Measurements from ENCODE around the gene TPCN1.
A peak's percentile ranks its signal among the peaks of the same experiment; 100 is the strongest.

TPCN1 gene

GRCh38 chr12:113221181-113221996 lies at the start of gene TPCN1:
TPCN1 (plus strand) TSS chr12:113221464; CDS start chr12:113226853, 5,389 bp downstream.
- peak; percentile 93 to 95 for ATAC-seq

- no peak for ATAC-seq
Measured at GRCh38 chr12:113171543-113171942, 49.7 kb upstream of the TPCN1 start.

- ATAC-seq: no peak
Measured at GRCh38 chr12:113172185-113172584, 49.1 kb upstream of the TPCN1 start.

GRCh38 chr12:113173081-113173698 lies 48.1 kb upstream of the TPCN1 start:
- no peak for ATAC-seq

GRCh38 chr12:113174461-113175384 lies 46.5 kb upstream of the TPCN1 start:
- ATAC-seq: peak; percentile 75 to 81

GRCh38 chr12:113179023-113179422 lies 42.2 kb upstream of the TPCN1 start:
- no peak for ATAC-seq

GRCh38 chr12:113180333-113180732 lies 40.9 kb upstream of the TPCN1 start:
- no peak for ATAC-seq

GRCh38 chr12:113181975-113182374 lies 39.3 kb upstream of the TPCN1 start:
- no peak for ATAC-seq

GRCh38 chr12:113183030-113183589 lies 38.2 kb upstream of the TPCN1 start:
- ATAC-seq: no peak

- peak; percentile 66 to 74 for ATAC-seq
Measured at GRCh38 chr12:113184098-113184899, 37.0 kb upstream of the TPCN1 start.

- peak; percentile 84 to 88 for ATAC-seq
Measured at GRCh38 chr12:113184900-113185179, 36.4 kb upstream of the TPCN1 start.

GRCh38 chr12:113185180-113186032 lies 35.9 kb upstream of the TPCN1 start, which contains the start of the genes DDX54 and RITA1:
DDX54 (minus strand) TSS chr12:113185478; CDS start chr12:113185451, 27 bp downstream.
RITA1 (plus strand) TSS chr12:113185721; CDS start chr12:113186747, 1,026 bp downstream.
- peak; percentile 57 to 58 for ATAC-seq

GRCh38 chr12:113186033-113186365 lies 35.3 kb upstream of the TPCN1 start:
- no peak for ATAC-seq

- no peak for ATAC-seq
Measured at GRCh38 chr12:113186666-113187325, 34.5 kb upstream of the TPCN1 start.

- no peak for ATAC-seq
Measured at GRCh38 chr12:113189361-113189760, 31.9 kb upstream of the TPCN1 start.

GRCh38 chr12:113190761-113191160 lies 30.5 kb upstream of the TPCN1 start:
- no peak for ATAC-seq

- ATAC-seq: no peak
Measured at GRCh38 chr12:113191227-113191626, 30.0 kb upstream of the TPCN1 start.

GRCh38 chr12:113194971-113195391 lies 26.3 kb upstream of the TPCN1 start:
- ATAC-seq: no peak

GRCh38 chr12:113195598-113195997 lies 25.7 kb upstream of the TPCN1 start:
- ATAC-seq: no peak

GRCh38 chr12:113196582-113196981 lies 24.7 kb upstream of the TPCN1 start:
- no peak for ATAC-seq

Data from activated CD4-positive, CD25-positive, alpha-beta regulatory T cell treated with anti-CD3 and anti-CD28 coated beads, Interleukin-2, amount 50 U/mL, for 24 hours (primary cell).